Stimulated activated CD8-positive, alpha-beta memory T cell treated with anti-CD3 and anti-CD28 coated beads, Interleukin-2, amount 100 ng/mL, for 48 hours (primary cell): Measurements from ENCODE around the gene VSIG2.

Source experiments
- DNase-seq, 2 donors: peaks; one replicate each; pipeline ENCODE4 v3.0.0-alpha.2; 2020; ENCODE audit warnings: low read depth in 2 of 2

The VSIG2 gene

GRCh38 chr11:124724979-124725718, 26.9 kb downstream of the VSIG2 start:
- no peak for DNase-seq

DNA sequence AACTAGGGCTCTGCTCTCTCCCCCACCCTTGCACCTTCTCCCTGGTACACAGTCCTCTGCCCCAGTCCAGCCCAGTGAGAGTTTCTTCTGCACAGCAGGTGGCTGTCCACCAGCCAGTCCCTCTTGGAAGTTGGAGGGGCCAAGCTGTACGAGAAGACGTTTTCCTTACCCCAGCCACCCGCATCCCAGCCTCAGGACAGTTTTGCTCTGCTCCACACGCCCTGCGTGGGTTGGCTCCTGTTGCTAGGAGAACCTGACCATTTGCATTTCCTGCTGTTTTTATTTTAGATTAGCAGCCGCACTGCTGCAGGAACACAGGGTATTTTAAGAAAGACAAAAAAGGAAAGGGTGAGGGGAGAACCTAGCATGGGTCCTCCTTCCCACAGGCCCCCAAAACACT, 29.9 kb downstream of the VSIG2 start:
- DNase-seq, result no peak

DNA sequence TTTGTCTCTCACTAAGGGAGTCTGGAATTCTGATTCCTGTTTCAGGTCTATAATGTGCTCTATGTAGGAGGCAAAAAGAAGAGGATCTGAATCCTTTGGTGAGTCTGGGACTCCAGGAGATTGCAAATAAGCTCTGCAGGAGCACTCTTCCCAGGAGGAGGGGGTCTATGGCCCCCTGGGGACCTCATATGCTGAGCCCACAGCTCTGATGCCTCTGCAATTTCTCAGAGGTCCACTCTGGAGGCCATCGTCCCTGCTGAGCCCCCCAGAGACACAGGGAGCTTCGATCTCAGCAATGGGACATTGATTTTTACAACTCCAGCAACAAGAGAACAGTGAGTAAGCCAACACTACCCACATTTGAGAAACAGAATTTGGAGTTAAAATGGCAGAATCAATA, 32.5 kb downstream of the VSIG2 start:
- no peak for DNase-seq

DNA sequence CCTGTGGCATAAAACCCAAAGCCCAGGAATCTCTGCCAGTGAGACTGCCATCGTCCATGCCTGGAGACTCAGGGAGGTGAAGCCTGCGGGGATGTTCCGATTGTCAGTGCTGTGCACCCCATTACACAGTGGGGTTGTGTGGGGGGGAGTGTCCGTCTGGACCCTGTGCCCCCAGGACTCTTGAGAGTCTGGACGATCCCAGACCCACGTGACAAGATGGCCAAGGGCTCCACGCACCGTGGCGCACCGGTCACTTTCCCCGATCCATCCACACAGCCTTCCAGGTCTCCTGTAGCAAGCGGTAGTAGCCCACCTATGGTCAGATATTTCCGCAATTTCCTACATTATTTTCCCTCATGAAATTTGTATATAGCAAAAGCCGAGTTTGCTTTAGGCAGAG, 33.3 kb downstream of the VSIG2 start:
- no peak for DNase-seq

GRCh38 chr11:124717786-124718651, 34.0 kb downstream of the VSIG2 start:
- DNase-seq, result peak in 1 of 2 donors; percentile 2

DNA sequence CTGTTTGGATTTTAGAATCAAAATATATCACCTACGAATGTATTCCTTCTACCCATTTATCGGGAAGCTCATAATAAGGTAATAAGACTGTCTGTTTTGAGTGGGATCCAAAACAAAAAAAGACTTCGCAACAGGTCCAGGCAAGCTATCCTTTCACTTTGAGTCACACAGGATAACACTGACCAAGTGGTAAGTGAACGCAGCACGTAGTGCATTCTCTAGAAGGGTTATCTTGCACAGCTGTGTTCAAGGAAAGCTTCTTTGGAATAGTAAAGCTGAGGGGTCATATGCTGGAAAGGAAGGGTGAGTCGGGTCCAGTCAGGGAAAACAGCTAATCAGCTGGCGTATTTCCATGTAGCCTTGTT, 34.7 kb downstream of the VSIG2 start:
- no peak for DNase-seq

DNA sequence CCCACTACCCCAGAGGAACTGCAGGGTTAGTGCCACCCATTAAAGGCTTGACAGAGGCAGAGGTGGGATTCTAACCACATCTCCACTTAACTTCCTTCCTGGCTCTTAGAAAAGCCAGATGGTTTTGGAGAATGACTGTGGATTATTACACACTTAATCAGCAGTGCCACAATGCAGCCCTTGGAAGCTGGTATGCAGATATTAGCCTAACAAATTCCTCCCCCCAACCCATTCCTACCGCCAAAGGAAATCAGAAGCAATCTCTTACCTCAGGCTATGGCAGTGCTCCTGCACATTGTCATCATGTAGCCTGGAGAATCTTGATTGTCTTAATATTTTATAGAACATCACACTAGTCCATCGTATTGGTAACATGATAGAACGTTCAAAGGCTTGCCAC, 35.5 kb downstream of the VSIG2 start:
- DNase-seq, result no peak

DNA sequence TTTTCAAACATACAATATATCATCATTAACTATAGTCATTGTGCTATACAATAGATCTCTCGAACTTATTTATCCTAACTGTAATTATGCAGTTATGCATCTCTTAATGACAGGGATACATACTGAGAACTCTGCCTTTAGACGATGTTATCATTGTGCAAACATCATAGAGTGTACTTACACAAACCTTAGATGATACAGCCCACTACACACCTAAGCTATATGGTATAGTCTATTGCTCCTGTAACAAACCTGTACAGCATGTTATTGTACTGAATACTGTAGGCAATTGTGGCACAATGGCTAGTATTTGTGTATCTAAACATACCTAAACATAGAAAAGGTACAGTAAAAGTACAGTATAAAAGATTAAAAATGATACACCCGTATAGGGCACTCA, 39.7 kb downstream of the VSIG2 start:
- DNase-seq, result no peak

DNA sequence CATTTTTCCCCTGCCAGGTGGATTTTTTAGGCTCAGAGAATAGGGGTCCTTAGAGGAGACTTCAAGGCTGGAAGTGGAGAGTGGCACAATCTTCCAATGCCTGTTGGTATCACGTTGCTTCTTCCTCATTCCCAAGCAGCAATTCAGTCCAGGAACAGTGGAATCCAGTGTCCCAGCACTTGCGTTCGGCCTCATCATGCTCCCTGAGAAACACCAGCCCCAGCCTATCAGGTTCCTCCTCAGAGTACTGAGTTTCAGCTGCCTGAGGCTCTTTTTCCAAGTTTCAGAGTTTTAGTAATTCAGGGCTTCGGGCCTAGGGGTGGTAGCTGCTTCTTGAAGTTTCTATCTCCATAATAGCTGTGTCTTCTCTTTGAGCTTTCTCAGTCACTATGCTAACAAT, 44.2 kb downstream of the VSIG2 start:
- no peak for DNase-seq

DNA sequence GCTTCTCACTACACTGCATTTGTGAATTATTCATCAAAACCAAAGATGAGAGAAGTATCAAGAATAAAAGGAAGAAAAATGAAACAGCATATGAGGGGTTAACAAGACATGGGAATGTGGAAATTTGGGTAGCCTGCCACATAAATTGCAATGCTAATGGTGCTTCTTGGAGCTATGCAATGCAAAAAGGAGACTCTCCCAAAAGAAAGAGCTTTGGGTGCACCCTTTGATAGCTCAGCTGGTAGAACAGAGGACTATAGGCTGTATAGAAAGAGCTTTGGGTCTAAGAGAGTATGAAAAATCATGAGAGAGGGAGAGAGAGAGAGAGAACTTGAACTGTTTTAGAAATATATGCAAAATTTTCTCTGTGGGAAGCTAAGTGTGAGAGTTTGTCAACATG, 52.0 kb downstream of the VSIG2 start:
- no peak for DNase-seq

- no peak for DNase-seq
Measured at GRCh38 chr11:124699547-124699946, 52.5 kb downstream of the VSIG2 start.
